MM.1S (cell line): ENCODE data around the gene SEMA6A.

ENCODE experiments used
- DNase-seq: peaks from one replicate; pipeline ENCODE4 v3.0.0-alpha.2; 2015
- H2AFZ ChIP-seq: fragments of 300-600 bp; sonication (generic); 2 replicates; pipeline ENCODE4 v1.6.0; 2016; ENCODE audit warnings: antibody characterized with exemption, low read length
- H3F3A ChIP-seq: fragments of 300-600 bp; sonication (generic); 2 replicates; pipeline ENCODE4 v1.6.1; 2016; ENCODE audit warnings: mild to moderate bottlenecking, antibody characterized with exemption, low read length, moderate library complexity, mixed read lengths; ENCODE audit not compliant: insufficient read depth
- H3K27ac ChIP-seq: fragments of 300-600 bp; sonication (generic); 2 replicates; pipeline ENCODE4 v1.5.1; 2016; ENCODE audit warnings: mild to moderate bottlenecking, low read length
- H3K27me3 ChIP-seq: fragments of 300-600 bp; sonication (generic); replicated peaks from 2 replicates; pipeline ENCODE4 v1.6.0; 2016; ENCODE audit warnings: low read length; ENCODE audit not compliant: insufficient read depth
- H3K36me3 ChIP-seq: fragments of 300-600 bp; sonication (generic); replicated peaks from 2 replicates; pipeline ENCODE4 v1.6.1; 2016; ENCODE audit warnings: mild to moderate bottlenecking, low read length, mixed read lengths; ENCODE audit not compliant: insufficient read depth
- H3K4me1 ChIP-seq: fragments of 300-600 bp; sonication (generic); 2 replicates; pipeline ENCODE4 v1.6.1; 2016; ENCODE audit warnings: low read length, mixed read lengths
- H3K4me2 ChIP-seq: fragments of 300-600 bp; sonication (generic); 2 replicates; pipeline ENCODE4 v1.6.0; 2016; ENCODE audit warnings: low read depth, low read length
- H3K4me3 ChIP-seq: fragments of 300-600 bp; sonication (generic); 2 replicates; pipeline ENCODE4 v1.5.1; 2016; ENCODE audit warnings: low read length, mixed read lengths
- H3K79me2 ChIP-seq: fragments of 300-600 bp; sonication (generic); 2 replicates; pipeline ENCODE4 v1.6.1; 2016; ENCODE audit warnings: mixed run types, low read length, mixed read lengths
- H3K9ac ChIP-seq: fragments of 300-600 bp; sonication (generic); 2 replicates; pipeline ENCODE4 v1.6.1; 2016; ENCODE audit warnings: low read length, mixed read lengths
- H3K9me2 ChIP-seq: fragments of 300-600 bp; sonication (generic); replicated peaks from 2 replicates; pipeline ENCODE4 v1.6.1; 2016; ENCODE audit warnings: mild to moderate bottlenecking, low read length, mixed read lengths; ENCODE audit not compliant: insufficient read depth
- H3K9me3 ChIP-seq: fragments of 300-600 bp; sonication (generic); replicated peaks from 2 replicates; pipeline ENCODE4 v1.6.1; 2016; ENCODE audit warnings: mild to moderate bottlenecking, low read length, mixed read lengths; ENCODE audit not compliant: insufficient read depth
- H4K20me1 ChIP-seq: fragments of 300-600 bp; sonication (generic); 2 replicates; pipeline ENCODE4 v1.6.1; 2016; ENCODE audit warnings: mild to moderate bottlenecking, low read length, moderate library complexity, mixed read lengths; ENCODE audit not compliant: insufficient read depth
- EZH2 ChIP-seq: fragments of 300-600 bp; sonication (generic); optimal IDR thresholded peaks from 2 replicates; pipeline ENCODE3; 2017; ENCODE audit warnings: low read depth, mild to moderate bottlenecking, antibody characterized with exemption, low read length, mixed read lengths
- EZH2phosphoT487 ChIP-seq: fragments of 300-600 bp; sonication (generic); IDR thresholded peaks from 2 replicates; pipeline ENCODE4 v1.6.1; 2018; ENCODE audit warnings: antibody characterized with exemption, low read length
- TF ChIP-seq, protein P1 (sequence below): fragments of 300-600 bp; sonication (generic); IDR thresholded peaks from 2 replicates; pipeline ENCODE4 v1.5.1; 2016; ENCODE audit warnings: antibody characterized with exemption, low read length, mixed read lengths

SEMA6A gene

GRCh38 chr5:116564312-116564711, 10.3 kb downstream of the SEMA6A start:
- Histone ChIP-seq H3F3A (no peaks in the 10 kb centered on the region), H3K27me3 (no peaks in the 10 kb centered on the region), H3K27ac (no peak overlapping the region), H3K4me3 (no peak overlapping the region), H3K4me1 (no peaks in the 10 kb centered on the region), H3K9ac (no peak overlapping the region), H3K9me3 (no peaks in the 10 kb centered on the region), H2AFZ (no peak overlapping the region), H3K9me2 (no peaks in the 10 kb centered on the region), H3K36me3 (no peaks in the 10 kb centered on the region), H3K4me2 (no peak overlapping the region), H3K79me2 (no peaks in the 10 kb centered on the region), H4K20me1 (no peaks in the 10 kb centered on the region)
- TF ChIP-seq EZH2phosphoT487, result no peak
- no peak for TF ChIP-seq EZH2
- TF ChIP-seq, protein P1, sequence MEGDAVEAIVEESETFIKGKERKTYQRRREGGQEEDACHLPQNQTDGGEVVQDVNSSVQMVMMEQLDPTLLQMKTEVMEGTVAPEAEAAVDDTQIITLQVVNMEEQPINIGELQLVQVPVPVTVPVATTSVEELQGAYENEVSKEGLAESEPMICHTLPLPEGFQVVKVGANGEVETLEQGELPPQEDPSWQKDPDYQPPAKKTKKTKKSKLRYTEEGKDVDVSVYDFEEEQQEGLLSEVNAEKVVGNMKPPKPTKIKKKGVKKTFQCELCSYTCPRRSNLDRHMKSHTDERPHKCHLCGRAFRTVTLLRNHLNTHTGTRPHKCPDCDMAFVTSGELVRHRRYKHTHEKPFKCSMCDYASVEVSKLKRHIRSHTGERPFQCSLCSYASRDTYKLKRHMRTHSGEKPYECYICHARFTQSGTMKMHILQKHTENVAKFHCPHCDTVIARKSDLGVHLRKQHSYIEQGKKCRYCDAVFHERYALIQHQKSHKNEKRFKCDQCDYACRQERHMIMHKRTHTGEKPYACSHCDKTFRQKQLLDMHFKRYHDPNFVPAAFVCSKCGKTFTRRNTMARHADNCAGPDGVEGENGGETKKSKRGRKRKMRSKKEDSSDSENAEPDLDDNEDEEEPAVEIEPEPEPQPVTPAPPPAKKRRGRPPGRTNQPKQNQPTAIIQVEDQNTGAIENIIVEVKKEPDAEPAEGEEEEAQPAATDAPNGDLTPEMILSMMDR, result no peak
- no peak for DNase-seq

- H3K27me3 ChIP-seq, result no peaks in the 10 kb centered on the region
- H2AFZ ChIP-seq, result no peak overlapping the region
- no peak overlapping the region for H3K27ac ChIP-seq
- no peaks in the 10 kb centered on the region for H3K4me1 ChIP-seq
- H4K20me1 ChIP-seq, result no peaks in the 10 kb centered on the region
- H3K4me3 ChIP-seq, result no peak overlapping the region
- no peak overlapping the region for H3K4me2 ChIP-seq
- no peak for TF ChIP-seq EZH2phosphoT487
- TF ChIP-seq, protein P1, result no peak
- no peak for TF ChIP-seq EZH2
- no peak overlapping the region for H3K9ac ChIP-seq
- H3K36me3 ChIP-seq, result no peaks in the 10 kb centered on the region
- H3K79me2 ChIP-seq, result no peaks in the 10 kb centered on the region
- DNase-seq, result no peak
- H3F3A ChIP-seq, result no peaks in the 10 kb centered on the region
- H3K9me2 ChIP-seq, result no peaks in the 10 kb centered on the region
- H3K9me3 ChIP-seq, result no peaks in the 10 kb centered on the region
Measured at GRCh38 chr5:116563736-116564308, 10.8 kb downstream of the SEMA6A start.

- Histone ChIP-seq H3K4me3 (no peak overlapping the region), H4K20me1 (no peaks in the 10 kb centered on the region), H3K27ac (no peak overlapping the region), H3K4me1 (no peaks in the 10 kb centered on the region), H3K4me2 (no peak overlapping the region), H3K79me2 (no peaks in the 10 kb centered on the region), H3K36me3 (no peaks in the 10 kb centered on the region), H3K27me3 (no peaks in the 10 kb centered on the region), H3K9me2 (no peaks in the 10 kb centered on the region), H2AFZ (no peak overlapping the region), H3F3A (no peaks in the 10 kb centered on the region), H3K9me3 (no peaks in the 10 kb centered on the region), H3K9ac (no peak overlapping the region)
- DNase-seq, result no peak
- TF ChIP-seq EZH2phosphoT487, result no peak
- TF ChIP-seq EZH2, result no peak
- TF ChIP-seq, protein P1, result no peak
Measured at GRCh38 chr5:116562669-116563068, 12.0 kb downstream of the SEMA6A start.
